IMR-90 (cell line): ENCODE data around the gene PRSS21. TPM values are rescaled to one million over a fixed set of nuclear protein-coding genes. Genes with fewer than 3 reads are reported as not detected.

Source experiments
- ATAC-seq: fragments of 200-7000 bp; cut with Tn5 transposase; 2 replicates; pipeline ENCODE4 v1.9.1; 2020; ENCODE audit warnings: low read depth, mild to moderate bottlenecking, moderate library complexity
- BruUV-seq: library from RNA; stranded (reverse); fragments of 400-500 nt; replicated peaks from 2 replicates; lab custom pipeline; 2021; lab: Mats Ljungman, UMichigan
- CTCF ChIA-PET: fragments of 300-600 bp; formaldehyde crosslinking; extraction: SDS; loops from one replicate; lab custom pipeline; 2021; ENCODE audit warnings: antibody characterized with exemption; lab: Yijun Ruan, JAX
- POLR2A ChIA-PET: fragments of 300-600 bp; sonication (Branson Sonifier 250); formaldehyde crosslinking; loops from one replicate; lab custom pipeline; 2022; ENCODE audit warnings: antibody characterized with exemption; ENCODE audit not compliant: unreplicated experiment; lab: Charles Lee
- DNase-seq: peaks from one replicate; pipeline ENCODE4 v3.0.0; 2013
- H2AFZ ChIP-seq: replicated peaks from 2 replicates; pipeline ENCODE3; 2013; ENCODE audit warnings: low read length, mild to moderate bottlenecking; ENCODE audit not compliant: poor library complexity
- H2AK5ac ChIP-seq: 2 replicates; pipeline ENCODE4 v1.6.1; 2013; ENCODE audit warnings: low read depth, low read length, inconsistent platforms
- H2AK9ac ChIP-seq: replicated peaks from 2 replicates; pipeline ENCODE3; 2013; ENCODE audit warnings: mild to moderate bottlenecking, low read depth, low read length, moderate library complexity; ENCODE audit not compliant: poor library complexity
- H2BK120ac ChIP-seq: 2 replicates; pipeline ENCODE4 v1.6.1; 2013; ENCODE audit warnings: low read depth, low read length, inconsistent platforms
- H2BK15ac ChIP-seq: 3 replicates; pipeline ENCODE4 v1.6.1; 2013; ENCODE audit warnings: low read depth, low read length, inconsistent platforms
- H2BK20ac ChIP-seq: 2 replicates; pipeline ENCODE4 v1.6.1; 2013; ENCODE audit warnings: low read depth, mild to moderate bottlenecking, inconsistent platforms, low read length, moderate library complexity
- H2BK5ac ChIP-seq: 2 replicates; pipeline ENCODE4 v1.6.1; 2013; ENCODE audit warnings: mild to moderate bottlenecking, low read depth, low read length, inconsistent platforms; ENCODE audit not compliant: poor library complexity, severe bottlenecking
- H3K14ac ChIP-seq: replicated peaks from 2 replicates; pipeline ENCODE4 v1.6.1; 2013; ENCODE audit warnings: low read depth, low read length, inconsistent platforms
- H3K18ac ChIP-seq: 2 replicates; pipeline ENCODE4 v1.6.1; 2013; ENCODE audit warnings: low read depth, low read length, control low read depth
- H3K23ac ChIP-seq: 2 replicates; pipeline ENCODE4 v1.6.1; 2013; ENCODE audit warnings: low read depth, low read length, inconsistent platforms
- H3K27ac ChIP-seq: 2 replicates; pipeline ENCODE4 v1.5.1; 2013; ENCODE audit warnings: mild to moderate bottlenecking, control low read depth, low read length; ENCODE audit not compliant: insufficient read depth
- H3K27me3 ChIP-seq: 2 replicates; pipeline ENCODE4 v1.6.1; 2013; ENCODE audit warnings: low read length; ENCODE audit not compliant: control insufficient read depth, insufficient read depth
- H3K36me3 ChIP-seq: 2 replicates; pipeline ENCODE4 v1.6.1; 2013; ENCODE audit warnings: low read length, mixed read lengths; ENCODE audit not compliant: control insufficient read depth, insufficient read depth
- H3K4ac ChIP-seq: 2 replicates; pipeline ENCODE4 v1.6.1; 2013; ENCODE audit warnings: low read depth, low read length, inconsistent platforms
- H3K4me1 ChIP-seq: 2 replicates; pipeline ENCODE4 v1.6.1; 2013; ENCODE audit warnings: low read length, mixed read lengths; ENCODE audit not compliant: control insufficient read depth, insufficient read depth
- H3K4me2 ChIP-seq: 2 replicates; pipeline ENCODE4 v1.6.1; 2013; ENCODE audit warnings: low read depth, mild to moderate bottlenecking, control low read depth, low read length, moderate library complexity
- H3K4me3 ChIP-seq: 2 replicates; pipeline ENCODE4 v1.5.1; 2013; ENCODE audit warnings: low read depth, mild to moderate bottlenecking, control low read depth, low read length, moderate library complexity; ENCODE audit not compliant: insufficient read depth
- H3K56ac ChIP-seq: 2 replicates; pipeline ENCODE4 v1.6.1; 2013; ENCODE audit warnings: low read length, inconsistent platforms; ENCODE audit not compliant: insufficient read depth; ENCODE audit errors: extremely low read depth
- H3K79me1 ChIP-seq, 2 experiments: 2 replicates each; pipeline ENCODE4 v1.6.1; 2013; ENCODE audit warnings: low read length in 2 of 2, inconsistent platforms in 1 of 2, low read depth in 1 of 2
- H3K9ac ChIP-seq: 2 replicates; pipeline ENCODE4 v1.6.1; 2013; ENCODE audit warnings: low read depth, low read length, control low read depth
- H3K9me1 ChIP-seq: 2 replicates; pipeline ENCODE4 v1.6.1; 2013; ENCODE audit warnings: low read length, inconsistent platforms; ENCODE audit not compliant: insufficient read depth
- H3K9me3 ChIP-seq: 2 replicates; pipeline ENCODE4 v1.6.1; 2013; ENCODE audit warnings: low read length; ENCODE audit not compliant: control insufficient read depth, insufficient read depth
- H4K20me1 ChIP-seq: 2 replicates; pipeline ENCODE4 v1.6.1; 2013; ENCODE audit warnings: low read length, inconsistent platforms; ENCODE audit not compliant: insufficient read depth
- H4K5ac ChIP-seq: 2 replicates; pipeline ENCODE4 v1.6.1; 2013; ENCODE audit warnings: mild to moderate bottlenecking, low read depth, low read length, control low read depth
- H4K8ac ChIP-seq, 2 experiments: 2 replicates each; pipeline ENCODE4 v1.6.1; 2013; ENCODE audit warnings: low read depth in 2 of 2, low read length in 2 of 2, control low read depth in 1 of 2, inconsistent platforms in 1 of 2
- H4K91ac ChIP-seq: 2 replicates; pipeline ENCODE4 v1.6.1; 2013; ENCODE audit warnings: low read depth, low read length, inconsistent platforms; ENCODE audit not compliant: insufficient read depth
- BHLHE40 ChIP-seq: fragments of 150-350 bp; IDR thresholded peaks from 2 replicates; pipeline ENCODE4 v1.6.1; 2016; ENCODE audit warnings: mild to moderate bottlenecking, low read depth, low read length
- CEBPB ChIP-seq: IDR thresholded peaks from 2 replicates; pipeline ENCODE4 v1.6.1; 2012; ENCODE audit warnings: low read depth, low read length, improper control_type of control experiment
- CHD1 ChIP-seq: IDR thresholded peaks from 2 replicates; pipeline ENCODE4 v1.6.1; 2012; ENCODE audit warnings: low read depth, low read length, improper control_type of control experiment
- CTCF ChIP-seq: conservative IDR thresholded peaks from 2 replicates; pipeline ENCODE4 v1.5.1; 2012; ENCODE audit warnings: mild to moderate bottlenecking, low read depth, low read length, improper control_type of control experiment
- FOS ChIP-seq: fragments of 150-350 bp; IDR thresholded peaks from 2 replicates; pipeline ENCODE4 v1.6.1; 2016; ENCODE audit warnings: low read depth, low read length
- MAFK ChIP-seq: IDR thresholded peaks from 2 replicates; pipeline ENCODE4 v1.6.1; 2012; ENCODE audit warnings: low read depth, low read length, improper control_type of control experiment
- MAZ ChIP-seq: IDR thresholded peaks from 2 replicates; pipeline ENCODE4 v1.6.1; 2012; ENCODE audit warnings: low read depth, mild to moderate bottlenecking, low read length, improper control_type of control experiment, moderate library complexity, borderline replicate concordance
- MXI1 ChIP-seq: IDR thresholded peaks from 2 replicates; pipeline ENCODE4 v1.6.1; 2012; ENCODE audit warnings: low read depth, mild to moderate bottlenecking, low read length, moderate library complexity, borderline replicate concordance
- POLR2A ChIP-seq: IDR thresholded peaks from 2 replicates; pipeline ENCODE4 v1.6.1; 2012; ENCODE audit warnings: mild to moderate bottlenecking, low read depth, low read length
- RAD21 ChIP-seq: IDR thresholded peaks from 2 replicates; pipeline ENCODE4 v1.6.1; 2012; ENCODE audit warnings: low read length, improper control_type of control experiment
- RCOR1 ChIP-seq: IDR thresholded peaks from 2 replicates; pipeline ENCODE4 v1.6.1; 2012; ENCODE audit warnings: mild to moderate bottlenecking, low read length, improper control_type of control experiment; ENCODE audit not compliant: insufficient replicate concordance
- RFX5 ChIP-seq: IDR thresholded peaks from 2 replicates; pipeline ENCODE4 v1.8.0; 2012; ENCODE audit warnings: low read depth, mild to moderate bottlenecking, low read length, moderate library complexity
- SMC3 ChIP-seq: fragments of 150-350 bp; IDR thresholded peaks from 2 replicates; pipeline ENCODE4 v1.6.1; 2016; ENCODE audit warnings: low read depth, mild to moderate bottlenecking, antibody characterized with exemption, low read length, moderate library complexity
- USF2 ChIP-seq: fragments of 150-350 bp; IDR thresholded peaks from 2 replicates; pipeline ENCODE4 v1.6.1; 2017; ENCODE audit warnings: mild to moderate bottlenecking, antibody characterized with exemption, low read length, low read depth
- WGBS, 2 experiments: methylation state at CpG; one replicate each; pipeline versions ENCODE4 v1.1.5 to v1.1.7; 2013; ENCODE audit warnings: missing lambda C conversion rate in 2 of 2; ENCODE audit not compliant: insufficient read length in 1 of 2; ENCODE audit errors: extremely low coverage in 2 of 2; 5-methylcytosine and 5-hydroxymethylcytosine counted together
- dilution Hi-C: fragments of 300-500 bp; cut with HindIII; formaldehyde crosslinking; loops from one replicate; pipeline ENCODE4 v1.14.3; 2018; ENCODE audit warnings: low sequenced_read_pairs; ENCODE audit not compliant: unreplicated experiment
- in situ Hi-C: fragments of 300-500 bp; cut with MboI; formaldehyde crosslinking; loops from 3 replicates; pipeline ENCODE4 v1.14.3; 2019; ENCODE audit warnings: low sequenced_read_pairs, inconsistent platforms, mixed read lengths
- intact Hi-C: fragments of 100-400 bp; cut with micrococcal nuclease; formaldehyde crosslinking; loops from 2 replicates; pipeline ENCODE4 v1.10.0; 2022
- polyA plus RNA-seq, 3 experiments: library from polyadenylated mRNA; depleted of rRNA; stranded (reverse); fragments of >200 nt; gene quantifications; 2 replicates each; pipeline ENCODE4 v1.2.3, GENCODE V29; 2012; ENCODE audit warnings: low replicate concordance in 1 of 3
- total RNA-seq: library from RNA; depleted of rRNA; stranded (reverse); fragments of >200 nt; gene quantifications from 2 replicates; pipeline ENCODE4 v1.2.3, GENCODE V29; 2012
- TF ChIP-seq, protein P1 (sequence below): fragments of 150-350 bp; IDR thresholded peaks from 2 replicates; pipeline ENCODE4 v1.6.1; 2016; ENCODE audit warnings: low read depth, mild to moderate bottlenecking, low read length, moderate library complexity, borderline replicate concordance

PRSS21 gene
- total and polyA plus RNA-seq, 2 of the 4 experiments (the other 2 are of a cell fraction): 0.21 TPM; not detected in 1

- 100% methylated on average over 3 of the region's 12 CpGs; no CpG with 5 or more reads in 1 of the 2 experiments for WGBS, 2 experiments
- Histone ChIP-seq H3K4me3 (no peak overlapping the region), H3K4me2 (no peak overlapping the region), H2BK5ac (no peak overlapping the region), H4K91ac (no peak overlapping the region), H3K56ac (no peak overlapping the region), H3K9ac (no peak overlapping the region), H2BK20ac (no peak overlapping the region), H3K36me3 (peaks cover 66% of the 10 kb centered on the region), H3K23ac (0 out of 2 replicates have a peak overlapping the region, but pooled peaks have one; percentile 33), H2AK9ac (peak overlapping the region; percentile 75), H2BK15ac (no peak overlapping the region), H4K20me1 (peaks cover 76% of the 10 kb centered on the region), H3K14ac (no peak overlapping the region), H3K79me1 (peaks cover 16 to 94% of the 10 kb centered on the region in 2 experiments), H3K27me3 (no peaks in the 10 kb centered on the region), H2AFZ (peak overlapping the region; percentile 33), H3K4ac (no peak overlapping the region), H2AK5ac (no peak overlapping the region), H3K27ac (no peak overlapping the region), H3K4me1 (peaks cover 12% of the 10 kb centered on the region), H4K5ac (no peak overlapping the region), H4K8ac (no peak overlapping the region), H3K18ac (no peak overlapping the region), H2BK120ac (no peak overlapping the region), H3K9me1 (peaks cover 9% of the 10 kb centered on the region), H3K9me3 (no peaks in the 10 kb centered on the region)
- in situ Hi-C loops (no loop called here), dilution Hi-C loops (no loop called here), intact Hi-C loops (no loop called here)
- POLR2A ChIA-PET: no interaction called here
- DNase-seq: peak; percentile 29
- BruUV-seq: no TSS peak
- CTCF ChIA-PET: interaction anchor here (0.6 kb wide), 2 partner anchors 95 to 146 kb away, joined by 3 read pairs; no protein-coding TSS in a partner anchor
- no peak for ATAC-seq
- no peak for TF ChIP-seq MAZ
- TF ChIP-seq CTCF: no peak
- TF ChIP-seq USF2: no peak
- no peak for TF ChIP-seq RAD21
- no peak for TF ChIP-seq CHD1
- no peak for TF ChIP-seq POLR2A
- TF ChIP-seq, protein P1, sequence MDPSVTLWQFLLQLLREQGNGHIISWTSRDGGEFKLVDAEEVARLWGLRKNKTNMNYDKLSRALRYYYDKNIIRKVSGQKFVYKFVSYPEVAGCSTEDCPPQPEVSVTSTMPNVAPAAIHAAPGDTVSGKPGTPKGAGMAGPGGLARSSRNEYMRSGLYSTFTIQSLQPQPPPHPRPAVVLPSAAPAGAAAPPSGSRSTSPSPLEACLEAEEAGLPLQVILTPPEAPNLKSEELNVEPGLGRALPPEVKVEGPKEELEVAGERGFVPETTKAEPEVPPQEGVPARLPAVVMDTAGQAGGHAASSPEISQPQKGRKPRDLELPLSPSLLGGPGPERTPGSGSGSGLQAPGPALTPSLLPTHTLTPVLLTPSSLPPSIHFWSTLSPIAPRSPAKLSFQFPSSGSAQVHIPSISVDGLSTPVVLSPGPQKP: no peak
- TF ChIP-seq FOS: no peak
- TF ChIP-seq MAFK: no peak
- TF ChIP-seq RCOR1: no peak
- no peak for TF ChIP-seq SMC3
- no peak for TF ChIP-seq BHLHE40
- no peak for TF ChIP-seq CEBPB
- TF ChIP-seq RFX5: no peak
- no peak for TF ChIP-seq MXI1
These were observed 43.7 kb upstream of the PRSS21 start for GRCh38 chr16:2773188-2773968.
